SIG-M5 (cell line): ENCODE results near the gene ATG4B.

Source experiments
- DNase-seq: peaks from one replicate; lab custom pipeline; 2025; lab: John Stamatoyannopoulos, UW

Gene ATG4B

DNA sequence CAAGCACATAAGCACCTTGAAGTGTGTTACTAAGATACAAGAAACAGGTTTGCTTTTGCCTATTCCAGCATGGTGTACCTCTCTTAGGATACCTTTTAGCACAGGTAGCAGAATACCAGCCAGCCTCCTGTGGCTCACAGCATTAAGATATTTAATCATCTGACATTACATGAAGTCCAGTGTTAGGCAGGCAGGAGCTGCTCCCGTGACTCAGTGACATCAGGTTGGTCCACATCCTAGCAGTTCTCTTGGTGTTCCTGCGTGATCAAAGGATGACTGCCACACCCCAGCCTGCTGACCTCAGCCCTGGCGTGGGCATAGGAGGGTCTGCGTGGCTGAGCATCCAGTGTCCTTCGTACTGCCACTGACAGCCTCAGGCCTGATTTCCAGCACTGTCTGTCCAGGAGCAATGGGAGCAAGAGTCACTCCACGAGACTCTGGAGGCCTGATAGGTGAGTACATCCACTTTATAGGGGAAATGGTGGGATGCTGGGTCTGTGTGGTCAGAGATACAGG, 52.8 kb downstream of the ATG4B start:
- DNase-seq: no peak

DNA sequence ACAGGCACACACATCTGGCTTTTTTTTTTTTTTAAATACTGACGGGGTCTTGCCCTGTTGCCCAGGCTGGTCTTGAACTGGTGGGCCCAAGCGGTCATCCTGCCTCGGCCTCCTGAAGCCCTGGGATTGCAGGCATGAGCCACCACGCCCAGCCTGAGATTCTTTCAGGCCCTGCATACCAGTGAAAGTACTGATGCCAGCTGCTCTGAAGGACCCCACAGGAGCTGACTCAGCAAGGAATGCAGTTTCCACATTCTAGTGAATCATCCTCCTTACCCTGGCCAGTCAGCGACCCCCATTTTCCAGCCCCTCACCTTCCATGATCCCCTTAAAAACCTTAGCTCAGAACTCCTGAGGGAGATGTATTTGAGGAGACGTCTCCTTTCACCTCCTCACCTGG, 55.0 kb downstream of the ATG4B start:
- DNase-seq: no peak

DNA sequence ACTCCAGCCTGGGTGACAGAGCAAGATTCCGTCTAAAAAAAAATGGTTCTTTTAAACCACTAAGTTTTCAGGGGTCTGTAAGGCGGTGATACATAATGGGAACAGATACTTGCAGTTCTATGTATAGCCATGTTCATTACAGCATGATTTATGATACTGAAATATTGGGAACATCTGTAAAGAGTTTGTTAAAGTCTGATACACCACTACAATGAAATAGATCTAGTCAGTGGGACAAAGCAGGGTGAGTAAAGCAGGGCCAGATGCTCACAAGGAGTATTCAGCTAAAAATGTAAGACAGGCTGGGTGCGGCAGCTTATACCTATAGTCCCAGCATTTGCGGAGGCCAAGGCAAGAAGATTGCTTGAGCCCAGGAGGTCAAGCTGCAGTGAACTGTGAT, 58.2 kb downstream of the ATG4B start:
- no peak for DNase-seq

DNA sequence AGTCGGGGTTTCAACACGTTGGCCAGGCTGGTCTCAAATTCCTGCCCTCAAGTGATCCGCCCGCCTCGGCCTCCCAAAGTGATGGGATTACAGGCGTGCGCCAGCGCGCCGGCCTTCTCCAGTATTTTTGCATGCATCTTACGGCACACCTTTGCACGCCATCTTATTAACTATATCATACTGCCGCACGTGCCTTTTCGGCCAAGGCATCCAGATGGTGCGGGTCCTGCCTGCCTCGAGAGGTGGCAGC, 63.6 kb downstream of the ATG4B start:
- DNase-seq: no peak

DNA sequence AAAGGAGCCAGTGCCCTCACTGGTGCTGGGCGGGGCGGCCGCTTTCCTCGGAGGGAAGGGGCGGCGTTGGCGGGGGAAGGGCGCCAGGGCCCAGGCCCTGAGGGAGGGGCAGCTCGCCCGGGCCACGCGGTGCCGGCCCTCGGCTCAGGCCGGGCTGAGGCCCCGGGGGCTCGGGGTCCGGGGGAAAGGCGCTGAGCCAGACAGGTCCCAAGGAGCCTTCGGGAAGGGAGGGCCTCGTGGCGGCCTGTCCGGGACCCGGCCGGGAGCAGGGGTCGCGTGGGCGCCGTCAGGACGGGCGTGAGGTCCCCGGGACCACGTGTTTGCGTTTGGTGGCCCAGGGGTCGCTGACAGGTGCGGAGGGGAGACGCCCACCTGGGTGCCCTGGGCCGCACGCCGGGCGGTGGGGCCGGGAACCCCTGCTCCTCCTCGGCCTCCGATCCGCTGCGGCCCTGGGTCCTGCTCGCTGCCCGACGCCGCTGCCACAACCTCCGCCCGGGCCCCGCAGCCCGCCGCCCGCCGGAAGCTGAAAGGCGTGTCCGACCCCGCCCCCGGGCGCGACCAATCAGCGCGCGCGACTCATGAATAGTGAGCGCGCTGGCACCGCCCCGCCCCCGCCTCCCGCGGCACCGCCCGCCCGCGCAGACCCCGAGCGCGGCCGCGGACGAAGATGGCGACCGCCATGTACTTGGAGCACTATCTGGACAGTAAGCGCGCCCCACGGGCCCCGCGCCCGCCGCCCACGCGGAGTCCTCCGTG, 64.1 kb downstream of the ATG4B start, which contains the start of gene ING5:
TSS of gene ING5 (plus strand) at position 641 of the 756 bp plus-strand sequence. CDS start at position 668, 27 bp downstream.
- DNase-seq: peak; percentile 45

DNA sequence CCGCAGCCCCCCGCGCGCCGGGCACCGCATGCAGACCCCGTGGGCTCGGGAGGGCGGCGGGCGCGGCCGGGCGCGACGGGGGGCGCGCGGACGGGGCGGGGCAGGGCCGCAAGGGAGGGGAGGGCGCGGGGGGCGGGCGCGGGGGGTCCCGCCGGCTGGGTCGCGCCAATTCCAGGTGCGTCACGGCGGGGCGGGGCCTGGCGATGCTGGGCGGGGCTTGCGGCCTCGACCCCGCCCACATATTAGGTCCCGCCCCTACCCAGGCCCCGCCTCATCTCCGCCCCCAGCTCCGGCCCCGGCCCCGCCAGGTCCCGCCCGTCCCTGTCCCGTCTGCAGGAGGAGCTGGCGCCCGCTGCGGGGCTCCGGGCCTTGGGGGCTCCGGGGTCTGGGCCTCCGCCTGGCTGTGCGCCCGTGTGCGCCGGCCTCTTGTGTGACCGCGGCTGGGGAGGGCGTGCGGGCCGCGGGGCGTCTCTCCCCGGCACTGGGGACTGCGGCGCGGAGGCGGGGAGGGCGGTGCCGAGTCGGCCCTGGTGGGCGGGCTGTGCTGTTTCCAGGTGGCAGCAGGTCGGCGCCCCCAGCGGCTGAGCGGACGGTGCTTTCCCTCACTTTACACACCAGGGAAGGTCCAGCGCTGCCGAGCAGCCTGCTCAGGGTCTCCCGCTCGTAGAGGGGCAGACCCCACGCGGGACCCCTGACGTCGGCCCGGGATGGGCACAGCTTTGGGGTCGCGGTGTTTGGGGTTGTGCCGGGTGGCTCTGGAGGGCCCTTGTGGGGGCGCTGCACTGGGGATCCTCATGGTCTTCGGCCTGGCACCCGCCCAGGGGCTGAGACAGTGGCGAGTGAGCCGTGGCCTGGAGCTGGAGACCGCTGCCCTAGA, 64.9 kb downstream of the ATG4B start:
- DNase-seq: no peak

DNA sequence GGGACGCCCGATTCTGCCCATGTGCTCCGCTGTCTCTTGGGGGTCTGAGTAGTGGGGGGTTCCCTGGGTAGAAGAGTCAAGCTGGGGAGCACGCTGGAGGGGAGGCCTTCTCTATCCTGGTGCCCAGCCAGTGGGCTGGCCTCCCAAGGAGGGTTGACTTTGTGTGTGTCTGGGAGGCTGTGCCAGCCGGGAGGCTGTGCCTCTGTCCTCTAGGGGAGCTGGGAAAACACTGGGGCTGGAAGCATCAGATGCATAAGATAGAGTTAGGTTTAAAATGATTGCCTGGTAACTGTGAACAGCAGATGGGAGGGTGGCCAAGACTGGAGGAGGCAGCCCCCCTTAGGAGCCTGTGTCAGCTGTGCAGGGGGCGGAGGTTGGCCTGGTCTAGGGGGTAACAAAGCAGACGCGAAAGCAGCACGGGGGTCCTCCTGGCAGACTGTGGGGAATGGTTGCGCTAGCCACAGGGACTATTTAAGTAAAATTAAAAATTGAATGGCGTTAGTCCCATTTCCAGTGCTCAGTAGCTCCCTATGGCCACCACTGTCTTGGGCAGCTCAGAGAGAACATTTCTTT, 65.6 kb downstream of the ATG4B start:
- no peak for DNase-seq

DNA sequence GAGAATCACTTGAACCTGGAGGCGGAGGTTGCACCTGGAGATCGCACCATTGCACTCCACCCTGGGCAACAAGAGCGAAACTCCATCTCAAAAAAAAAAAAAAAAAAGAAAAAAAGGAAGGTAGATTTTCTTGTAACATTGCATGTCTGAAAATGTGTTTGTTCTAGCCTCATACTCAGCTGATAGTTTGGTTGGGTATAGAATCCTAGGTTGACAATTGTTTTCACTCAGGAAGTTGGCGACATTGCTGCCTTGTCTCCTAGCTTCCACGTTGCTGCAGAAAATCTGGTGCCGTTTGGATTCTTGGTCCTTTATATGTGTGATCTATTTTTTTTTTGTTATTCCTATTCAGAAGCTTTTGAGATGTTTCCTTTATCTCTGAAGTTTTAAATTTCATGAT, 69.0 kb downstream of the ATG4B start:
- no peak for DNase-seq

DNA sequence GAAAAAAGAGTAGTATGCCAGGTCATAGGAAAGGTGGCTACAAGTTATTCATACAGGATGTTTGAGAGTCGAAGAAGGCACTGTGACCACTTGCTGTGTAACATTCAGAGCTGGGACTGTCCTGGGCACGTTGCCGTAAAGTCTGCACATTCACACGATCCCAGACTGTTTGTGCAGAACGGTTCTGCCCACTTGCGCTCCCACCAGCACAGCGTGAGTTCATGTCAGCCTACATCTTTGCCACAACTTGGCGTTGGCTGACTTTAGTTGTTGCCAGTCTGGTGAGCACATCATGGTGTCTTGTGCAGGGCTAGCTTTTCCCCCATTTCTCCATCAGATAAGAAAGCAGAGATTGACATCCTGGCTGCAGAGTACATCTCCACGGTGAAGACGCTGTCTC, 71.4 kb downstream of the ATG4B start:
- DNase-seq: no peak

DNA sequence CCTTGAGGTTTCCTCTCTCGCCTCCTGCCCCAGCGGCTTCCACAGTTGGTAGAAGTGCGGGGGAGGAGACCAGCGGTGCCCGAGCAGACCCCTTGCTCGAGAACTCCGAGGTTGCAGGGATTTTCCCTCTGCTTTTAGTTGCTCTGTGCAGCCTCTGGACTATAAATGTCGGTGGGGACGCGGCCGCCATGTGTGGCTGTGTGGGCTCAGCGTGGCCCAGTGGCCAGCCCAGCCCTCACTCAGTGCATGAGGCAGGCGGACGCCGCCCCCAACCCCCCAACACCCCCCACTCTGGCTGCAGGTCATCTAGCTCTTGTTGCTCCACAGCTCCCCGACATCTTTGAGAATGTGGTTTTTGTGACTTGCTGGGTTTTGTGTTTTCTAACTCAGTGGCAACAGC, 81.6 kb downstream of the ATG4B start:
- DNase-seq: no peak

DNA sequence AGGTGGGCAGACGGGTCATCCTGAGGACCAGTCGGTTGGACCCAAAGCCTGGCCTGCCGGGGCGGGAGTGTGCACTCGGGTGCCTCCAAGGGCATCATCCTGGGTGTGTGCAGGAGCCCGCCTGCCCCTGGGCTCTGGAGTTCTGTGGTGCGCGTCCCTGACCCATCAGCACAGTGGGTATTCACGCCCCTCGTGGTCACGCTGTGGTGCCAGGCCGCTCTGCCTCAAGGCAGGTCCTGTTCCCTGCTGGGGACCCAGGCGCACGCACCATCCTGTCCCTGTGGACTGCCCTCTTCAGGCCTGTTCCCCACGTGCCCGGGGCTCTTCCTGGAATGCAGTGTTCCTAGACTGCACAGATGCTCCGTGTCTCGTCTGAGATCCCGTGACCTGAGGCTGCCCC, 82.6 kb downstream of the ATG4B start:
- no peak for DNase-seq

DNA sequence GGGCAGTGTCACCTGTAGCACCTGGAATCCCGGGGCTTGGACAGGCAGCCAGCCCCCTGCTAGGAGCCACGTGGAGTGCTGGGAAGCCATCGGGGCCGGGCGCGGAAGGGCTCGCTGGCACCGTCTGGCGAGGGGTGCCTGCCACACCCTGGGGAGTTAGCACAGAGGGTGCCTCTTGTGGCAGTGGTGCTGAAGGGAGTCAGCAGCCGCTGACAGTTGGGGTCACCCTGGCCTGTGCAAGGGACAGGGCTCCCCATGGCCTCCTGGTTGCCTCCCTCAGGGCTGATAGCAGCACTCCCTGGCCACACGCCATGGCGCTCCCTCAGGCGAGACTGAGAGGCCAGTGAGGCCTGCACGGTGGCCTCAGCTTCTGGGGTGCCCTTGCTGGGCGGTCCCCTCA, 83.1 kb downstream of the ATG4B start:
- DNase-seq: no peak

DNA sequence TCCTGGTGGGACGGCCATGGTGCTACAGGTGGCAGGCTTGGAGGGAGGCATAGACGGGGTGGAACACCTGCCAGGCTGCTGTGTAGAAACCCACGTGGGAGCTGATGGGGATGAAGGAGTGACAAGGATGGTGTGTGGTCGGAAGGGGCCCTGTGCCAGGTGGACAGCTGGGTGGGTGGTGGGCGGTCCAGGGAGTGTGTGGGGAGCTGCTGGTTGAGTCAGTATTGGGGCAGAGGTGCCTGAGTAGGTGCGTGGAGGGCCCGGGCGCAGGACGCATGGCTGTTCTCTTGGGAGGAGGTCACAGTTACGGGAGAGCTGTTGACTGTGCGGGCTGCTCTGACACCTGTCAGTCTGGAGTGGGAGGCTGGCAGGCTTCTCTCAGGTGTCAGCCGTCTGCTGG, 84.4 kb downstream of the ATG4B start:
- DNase-seq: no peak

DNA sequence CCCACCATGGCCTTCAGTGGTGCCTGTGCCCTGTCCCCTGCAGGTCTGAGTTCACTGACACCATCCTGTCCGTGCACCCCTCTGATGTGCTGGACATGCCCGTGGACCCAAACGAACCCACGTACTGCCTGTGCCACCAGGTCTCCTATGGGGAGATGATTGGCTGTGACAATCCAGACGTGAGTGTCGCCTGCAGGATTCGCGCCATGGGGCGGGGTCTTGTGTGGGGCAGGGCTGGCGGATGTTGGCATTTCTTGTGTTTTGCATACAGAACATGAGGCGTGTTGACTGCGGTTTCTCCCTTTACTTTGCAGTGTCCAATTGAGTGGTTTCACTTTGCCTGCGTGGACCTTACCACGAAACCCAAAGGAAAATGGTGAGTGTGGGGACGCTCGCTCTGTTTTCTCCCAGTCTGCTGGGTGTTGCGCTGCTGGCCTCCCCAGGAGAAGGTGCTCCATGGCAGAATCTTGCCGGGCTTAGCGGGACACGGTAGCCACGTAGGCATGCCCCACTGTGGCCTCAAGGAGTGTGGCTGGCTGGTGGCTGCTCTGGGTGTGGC, 85.5 kb downstream of the ATG4B start:
- DNase-seq: no peak
